ENCODE results near the gene FOXP1.

FOXP1 gene

GRCh38 chr3:71318458-71318827, 265.1 kb downstream of the FOXP1 start:
- FAIRE-seq = no peak

GRCh38 chr3:71317749-71318457, 265.6 kb downstream of the FOXP1 start:
- peak; percentile 96 for FAIRE-seq

- FAIRE-seq = no peak
Observed at GRCh38 chr3:71317140-71317539, 266.4 kb downstream of the FOXP1 start.

GRCh38 chr3:71316066-71316777, 267.3 kb downstream of the FOXP1 start:
- no peak for FAIRE-seq

- no peak for FAIRE-seq
Observed at GRCh38 chr3:71315431-71315830, 268.1 kb downstream of the FOXP1 start.

DNA sequence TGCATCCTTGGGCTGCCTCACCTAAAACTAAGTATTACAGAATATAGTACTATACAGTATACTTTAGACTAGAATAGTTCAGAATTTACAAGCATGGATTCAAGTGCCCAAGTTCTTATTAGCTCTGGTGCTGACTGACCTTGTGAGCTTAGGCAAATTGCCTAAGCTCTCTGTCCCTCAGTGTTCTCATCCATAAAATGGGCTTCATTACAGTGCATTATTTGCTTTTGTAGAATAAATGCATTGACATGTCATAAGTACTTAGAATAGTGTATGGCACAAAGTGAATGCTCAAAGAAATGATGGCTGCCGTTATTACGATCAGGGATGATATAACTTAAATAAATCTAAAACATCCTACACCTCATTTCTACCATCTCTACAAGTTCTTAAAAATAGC, 269.7 kb downstream of the FOXP1 start:
- no peak for FAIRE-seq

- FAIRE-seq = no peak
Observed at GRCh38 chr3:71312461-71312860, 271.1 kb downstream of the FOXP1 start.

GRCh38 chr3:71311661-71312046, 271.9 kb downstream of the FOXP1 start:
- FAIRE-seq = no peak

GRCh38 chr3:71310980-71311660, 272.4 kb downstream of the FOXP1 start:
- no peak for FAIRE-seq

GRCh38 chr3:71310359-71310979, 273.1 kb downstream of the FOXP1 start:
- no peak for FAIRE-seq

GRCh38 chr3:71309886-71310285, 273.6 kb downstream of the FOXP1 start:
- no peak for FAIRE-seq

GRCh38 chr3:71309342-71309741, 274.2 kb downstream of the FOXP1 start:
- FAIRE-seq = no peak

GRCh38 chr3:71308836-71309235, 274.7 kb downstream of the FOXP1 start:
- FAIRE-seq = no peak

GRCh38 chr3:71307991-71308697, 275.4 kb downstream of the FOXP1 start:
- FAIRE-seq = peak; percentile 96

GRCh38 chr3:71305231-71306206, 278.0 kb downstream of the FOXP1 start:
- no peak for FAIRE-seq

DNA sequence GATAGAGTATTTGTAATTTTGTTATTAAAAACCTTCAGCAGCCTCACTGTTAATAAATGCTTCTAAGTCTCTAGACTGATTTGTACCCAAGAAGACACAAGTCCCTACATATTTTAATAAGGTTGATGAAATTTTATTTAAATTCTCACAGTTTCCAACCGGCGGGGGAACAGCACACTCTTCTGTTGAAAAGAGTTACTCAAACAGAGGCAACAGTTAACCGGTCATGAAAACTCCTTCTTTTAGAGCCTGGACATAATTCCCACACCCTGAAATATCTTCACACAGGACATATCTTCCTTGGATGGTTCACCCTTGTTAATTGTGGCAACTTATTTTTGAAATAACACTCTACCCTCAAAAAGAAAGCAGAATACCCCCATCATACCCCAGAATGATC, 278.8 kb downstream of the FOXP1 start:
- FAIRE-seq = no peak

DNA sequence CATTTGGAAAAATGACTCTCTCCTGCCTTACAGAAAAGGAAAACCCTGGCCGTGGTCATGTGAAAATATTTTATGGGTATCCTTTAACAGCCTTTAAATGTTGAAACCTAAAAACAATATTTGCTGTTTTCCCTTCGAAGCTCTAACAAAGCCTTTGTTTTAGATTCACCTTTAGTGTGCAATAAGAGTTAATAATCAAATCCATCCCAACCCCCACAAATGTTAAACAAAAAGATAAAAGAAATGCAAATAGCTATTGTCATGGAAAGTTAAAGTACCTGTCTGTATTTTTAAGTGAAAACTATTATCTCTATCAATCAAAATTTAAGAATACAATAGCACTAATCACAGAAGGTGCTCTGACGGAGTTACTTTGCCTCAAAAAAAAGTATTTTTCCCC, 279.3 kb downstream of the FOXP1 start:
- FAIRE-seq = no peak

DNA sequence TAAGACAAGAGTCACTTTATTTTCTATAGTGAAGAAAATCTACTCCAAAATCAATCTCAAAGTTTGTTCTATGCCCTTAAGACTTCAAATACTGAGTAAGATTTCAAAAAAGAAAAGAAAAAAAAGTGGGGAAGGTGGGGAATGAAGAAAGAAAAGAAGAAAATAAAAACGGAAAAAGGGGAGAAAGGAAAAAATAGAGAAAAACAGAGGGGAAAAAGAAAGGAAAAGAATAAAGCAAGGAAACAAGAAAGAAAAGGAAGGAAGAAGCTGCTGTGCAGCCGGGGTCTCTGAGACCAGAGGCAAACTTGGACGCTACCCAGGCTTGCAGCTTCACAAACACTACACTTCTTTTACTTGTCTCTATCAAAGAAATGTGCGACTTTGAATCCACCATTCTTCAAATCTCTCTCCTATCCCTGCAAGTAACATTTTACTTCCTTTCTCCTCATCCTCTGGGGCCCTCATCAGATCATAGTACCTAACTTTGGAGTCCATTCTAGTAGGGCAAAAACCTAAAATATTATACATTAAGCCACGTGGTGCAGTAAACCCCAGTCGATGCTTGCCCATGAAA, 279.8 kb downstream of the FOXP1 start:
- FAIRE-seq = no peak

DNA sequence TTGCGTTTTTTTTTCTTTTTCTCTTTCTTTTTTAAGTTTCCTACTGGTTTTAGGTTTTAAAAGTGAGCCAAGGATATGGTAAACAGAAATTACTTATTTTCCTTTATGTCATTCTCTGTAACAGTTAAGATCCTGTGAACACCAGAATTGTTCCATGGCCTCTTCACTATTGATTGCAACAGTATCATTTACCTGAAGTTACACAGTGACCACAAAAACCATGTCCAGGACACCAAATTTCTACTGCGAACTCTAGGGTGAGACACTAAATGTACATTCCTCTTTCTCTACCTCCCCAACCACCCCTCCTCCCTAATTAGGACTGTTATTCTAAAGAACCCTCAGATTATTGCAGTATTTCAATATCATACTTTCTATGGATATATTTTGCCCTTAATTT, 280.9 kb downstream of the FOXP1 start:
- no peak for FAIRE-seq

- no peak for FAIRE-seq
Observed at GRCh38 chr3:71300951-71301393, 282.6 kb downstream of the FOXP1 start.

GRCh38 chr3:71299160-71299559, 284.4 kb downstream of the FOXP1 start:
- FAIRE-seq = no peak

Measured in endometrium (tissue), 2 donors.